HCT116 (cell line): ENCODE measurements around the gene PTPRO. TPM values are rescaled to one million over a fixed set of nuclear protein-coding genes. Genes with fewer than 3 reads are reported as not detected.

ENCODE experiments used
- ATAC-seq: fragments of 200-7000 bp; cut with Tn5 transposase; 2 replicates; pipeline ENCODE4 v1.9.1; 2020; ENCODE audit warnings: mild to moderate bottlenecking, moderate library complexity
- BruUV-seq: library from RNA; stranded (reverse); fragments of 400-500 nt; replicated peaks from 2 replicates; lab custom pipeline; 2021; lab: Mats Ljungman, UMichigan
- CTCF ChIA-PET: fragments of 300-600 bp; sonication (Branson Sonifier 250); formaldehyde crosslinking; loops from one replicate; lab custom pipeline; 2021; ENCODE audit warnings: antibody characterized with exemption; lab: Charles Lee
- POLR2A ChIA-PET: fragments of 300-600, 350-600 bp; sonication (Branson Sonifier 250); formaldehyde crosslinking; loops from one replicate; lab custom pipeline; 2021; ENCODE audit warnings: antibody characterized with exemption; lab: Charles Lee
- RAD21 ChIA-PET, 2 experiments: fragments of 300-600 bp; sonication (Branson Sonifier 250); formaldehyde crosslinking; loops; one replicate each; lab custom pipeline; 2023; ENCODE audit warnings: low total read pairs in 2 of 2; ENCODE audit not compliant: uncharacterized antibody in 2 of 2, unreplicated experiment in 2 of 2, low non-redundant PET in 1 of 2; lab: Charles Lee
- DNase-seq: peaks from one replicate; pipeline ENCODE4 v3.0.0-alpha.2; 2010; ENCODE audit warnings: low read depth, low spot score
- H2AFZ ChIP-seq: fragments of 200-600 bp; shearing (Covaris generic), sonication (generic); 2 replicates; pipeline ENCODE4 v1.6.1; 2017; ENCODE audit warnings: low read depth, mixed run types, mixed read lengths, antibody characterized with exemption, low read length; ENCODE audit not compliant: poor library complexity, severe bottlenecking
- H3K27ac ChIP-seq: 2 replicates; pipeline ENCODE4 v1.5.1; 2012; ENCODE audit warnings: low read depth, low read length
- H3K27me3 ChIP-seq: fragments of 200-600 bp; sonication (generic); 2 replicates; pipeline ENCODE4 v1.6.1; 2016; ENCODE audit warnings: mixed run types, low read length, mixed read lengths; ENCODE audit not compliant: insufficient read depth
- H3K36me3 ChIP-seq, 2 experiments: fragments of 200-500 bp in 1 of 2; fragments of 200-600 bp in 1 of 2; sonication (Bioruptor generic) in 1 of 2; sonication (generic) in 1 of 2; 2 replicates each; pipeline versions ENCODE4 v1.5.1 to v1.6.1; 2014 to 2016; ENCODE audit warnings: low read length in 2 of 2, inconsistent platforms in 1 of 2, mixed read lengths in 1 of 2, mixed run types in 1 of 2; ENCODE audit not compliant: insufficient read depth in 2 of 2, control insufficient read depth in 1 of 2
- H3K4me1 ChIP-seq, 2 experiments: fragments of 200-600 bp in 1 of 2; sonication (generic) in 1 of 2; 2 replicates each; pipeline versions ENCODE4 v1.5.1 to v1.6.1; 2012 to 2017; ENCODE audit warnings: low read length in 2 of 2, inconsistent platforms in 1 of 2, mild to moderate bottlenecking in 1 of 2, mixed read lengths in 1 of 2, mixed run types in 1 of 2, moderate library complexity in 1 of 2; ENCODE audit not compliant: insufficient read depth in 2 of 2, control insufficient read depth in 1 of 2
- H3K4me2 ChIP-seq: fragments of 200-600 bp; sonication (generic); 2 replicates; pipeline ENCODE4 v1.6.1; 2017; ENCODE audit warnings: mixed run types, low read length, mixed read lengths
- H3K4me3 ChIP-seq, 2 experiments: fragments of 200-600 bp in 1 of 2; sonication (generic) in 1 of 2; replicated peaks in 1 of 2; 2 replicates each; pipeline ENCODE4 v1.5.1; 2011 to 2016; ENCODE audit warnings: low read length in 2 of 2, control low read depth in 1 of 2, low read depth in 1 of 2, mild to moderate bottlenecking in 1 of 2, mixed read lengths in 1 of 2, mixed run types in 1 of 2
- H3K79me2 ChIP-seq: fragments of 200-600 bp; sonication (generic); 2 replicates; pipeline ENCODE4 v1.6.1; 2017; ENCODE audit warnings: mild to moderate bottlenecking, mixed run types, low read length, moderate library complexity, mixed read lengths; ENCODE audit not compliant: insufficient read depth
- H3K9ac ChIP-seq: fragments of 200-600 bp; sonication (generic); 2 replicates; pipeline ENCODE4 v1.6.1; 2016; ENCODE audit warnings: low read length, mixed read lengths
- H3K9me2 ChIP-seq: fragments of 200-600 bp; sonication (generic), shearing (Covaris generic); 2 replicates; pipeline ENCODE4 v1.6.1; 2017; ENCODE audit warnings: mixed run types, mild to moderate bottlenecking, moderate library complexity; ENCODE audit not compliant: insufficient read depth
- H3K9me3 ChIP-seq, 2 experiments: fragments of 200-500 bp in 1 of 2; fragments of 200-600 bp in 1 of 2; sonication (Bioruptor generic) in 1 of 2; sonication (generic) in 1 of 2; 2 replicates each; pipeline ENCODE4 v1.6.1; 2014 to 2017; ENCODE audit warnings: low read length in 2 of 2, mixed read lengths in 2 of 2, inconsistent platforms in 1 of 2, low read depth in 1 of 2, mild to moderate bottlenecking in 1 of 2, mixed run types in 1 of 2, moderate library complexity in 1 of 2; ENCODE audit not compliant: control insufficient read depth in 1 of 2, insufficient read depth in 1 of 2
- H4K20me1 ChIP-seq: fragments of 200-600 bp; sonication (generic), shearing (Covaris generic); 2 replicates; pipeline ENCODE4 v1.6.1; 2017; ENCODE audit warnings: mixed run types, mild to moderate bottlenecking, moderate library complexity; ENCODE audit not compliant: insufficient read depth
- ATF3 ChIP-seq: IDR thresholded peaks from 2 replicates; pipeline ENCODE4 v1.6.1; 2012
- CBX3 ChIP-seq: IDR thresholded peaks from 2 replicates; pipeline ENCODE4 v1.6.1; 2012; ENCODE audit warnings: low read depth
- CEBPB ChIP-seq: IDR thresholded peaks from 2 replicates; pipeline ENCODE4 v1.6.1; 2012; ENCODE audit warnings: low read depth
- CTCF ChIP-seq, 3 experiments: fragments of 200-600 bp in 1 of 3; sonication (generic) in 1 of 3; IDR thresholded peaks in 2 of 3; conservative IDR thresholded peaks in 1 of 3; 2 replicates each; pipeline ENCODE4 v1.5.1; 2012 to 2017; ENCODE audit warnings: low read depth in 2 of 3, low read length in 2 of 3, antibody characterized with exemption in 1 of 3, borderline replicate concordance in 1 of 3, control low read depth in 1 of 3, mild to moderate bottlenecking in 1 of 3, mixed read lengths in 1 of 3, mixed run types in 1 of 3, moderate library complexity in 1 of 3; ENCODE audit not compliant: insufficient read depth in 1 of 3
- EGR1 ChIP-seq: IDR thresholded peaks from 2 replicates; pipeline ENCODE4 v1.6.1; 2012; ENCODE audit warnings: low read depth
- ELF1 ChIP-seq: IDR thresholded peaks from 2 replicates; pipeline ENCODE4 v1.6.1; 2012; ENCODE audit warnings: low read depth, borderline replicate concordance
- EZH2phosphoT487 ChIP-seq: fragments of 200-600 bp; IDR thresholded peaks from 2 replicates; pipeline ENCODE4 v1.6.1; 2018; ENCODE audit warnings: antibody characterized with exemption, borderline replicate concordance
- MAX ChIP-seq: IDR thresholded peaks from 2 replicates; pipeline ENCODE4 v1.6.1; 2012
- POLR2A ChIP-seq: IDR thresholded peaks from 2 replicates; pipeline ENCODE4 v1.7.0; 2011; ENCODE audit warnings: borderline replicate concordance; ENCODE audit not compliant: insufficient read depth, insufficient read length; ENCODE audit errors: extremely low read depth
- RAD21 ChIP-seq: IDR thresholded peaks from 2 replicates; pipeline ENCODE4 v1.6.1; 2012; ENCODE audit warnings: low read depth, mild to moderate bottlenecking
- REST ChIP-seq: IDR thresholded peaks from 2 replicates; pipeline ENCODE4 v1.6.1; 2012; ENCODE audit warnings: low read depth
- SIN3A ChIP-seq: IDR thresholded peaks from 2 replicates; pipeline ENCODE4 v1.6.1; 2012; ENCODE audit warnings: low read depth
- TCF7L2 ChIP-seq: IDR thresholded peaks from 2 replicates; pipeline ENCODE4 v1.7.0; 2011; ENCODE audit warnings: borderline replicate concordance, inconsistent platforms; ENCODE audit not compliant: insufficient read depth, insufficient read length; ENCODE audit errors: extremely low read depth
- ZBTB33 ChIP-seq: IDR thresholded peaks from 2 replicates; pipeline ENCODE4 v1.6.1; 2011; ENCODE audit warnings: mild to moderate bottlenecking, low read length, moderate library complexity; ENCODE audit not compliant: insufficient replicate concordance; ENCODE audit errors: extremely low read depth
- ZFX ChIP-seq: fragments of 450-650 bp; IDR thresholded peaks from 2 replicates; pipeline ENCODE4 v1.6.1; 2017
- ZNF274 ChIP-seq: fragments of 200-500 bp; sonication (Bioruptor generic); IDR thresholded peaks from 2 replicates; pipeline ENCODE4 v1.6.1; 2014; ENCODE audit warnings: mild to moderate bottlenecking, low read depth, low read length, inconsistent platforms
- intact Hi-C: fragments of 100-400 bp; cut with micrococcal nuclease; formaldehyde crosslinking; loops from 2 replicates; pipeline ENCODE4 v1.10.0; 2022
- total RNA-seq: library from RNA; stranded (reverse); gene quantifications from one replicate; pipeline ENCODE4 v1.2.1, GENCODE V29; 2021; ENCODE audit not compliant: unreplicated experiment

Gene PTPRO
- total RNA-seq, 1 experiment from 2014 or later, result not detected

- H3K9me3 ChIP-seq, result no peaks in the 10 kb centered on the region
- intact Hi-C loops, result no loop called here
- no peaks in the 10 kb centered on the region for H4K20me1 ChIP-seq
- POLR2A ChIA-PET, result no interaction called here
- ATAC-seq, result no peak
- H3K79me2 ChIP-seq, result no peaks in the 10 kb centered on the region
- H3K4me1 ChIP-seq, result peaks cover 0 to 4% of the 10 kb centered on the region in 2 experiments; a peak in 1 of 4 replicates
- CTCF ChIA-PET, result interaction anchor here (1.2 kb wide), 1 partner anchor 8 kb away, joined by 5 read pairs; no protein-coding TSS in a partner anchor
- no peak overlapping the region for H3K4me2 ChIP-seq
- H3K9ac ChIP-seq, result no peak overlapping the region
- no peak overlapping the region for H2AFZ ChIP-seq
- RAD21 ChIA-PET, result no interaction called here
- no peaks in the 10 kb centered on the region for H3K9me2 ChIP-seq
- H3K27ac ChIP-seq, result no peak overlapping the region
- H3K4me3 ChIP-seq, result no peak overlapping the region
- no peaks in the 10 kb centered on the region for H3K36me3 ChIP-seq
- H3K27me3 ChIP-seq, result no peaks in the 10 kb centered on the region
- no peak for DNase-seq
- TF ChIP-seq ZNF274 (no peak), TCF7L2 (no peak), CBX3 (no peak), REST (no peak), MAX (no peak), SIN3A (no peak), EGR1 (no peak), RAD21 (no peak), CTCF (IDR thresholded peaks at IDR 0.05 in 2 of 3, conservative IDR thresholded peaks at IDR 0.05 in 1 of 3; ENCODE audit: borderline replicate concordance in 1 of 3, insufficient read depth in 1 of 3, low read depth in 2 of 3, low read length in 2 of 3) (no peak), CEBPB (no peak), ZBTB33 (no peak), POLR2A (no peak), EZH2phosphoT487 (no peak), ZFX (no peak), ELF1 (no peak), ATF3 (no peak)
- no TSS peak for BruUV-seq
Observed at GRCh38 chr12:15540005-15540404, 217.7 kb downstream of the PTPRO start.
